8988T (cell line): ENCODE data around the gene OR2A42.
"Not testable (repeated sequence)": the region's sequence is repeated elsewhere in the genome, so short reads cannot be mapped to it uniquely, and the experiment has no call there.

Experiments used
- DNase-seq: peaks from one replicate; pipeline ENCODE4 v3.0.0; 2011

OR2A42 gene

GRCh38 chr7:144220531-144220930, 18.9 kb downstream of the OR2A42 start:
- not testable (repeated sequence) for DNase-seq

- not testable (repeated sequence) for DNase-seq
Measured at GRCh38 chr7:144219149-144219548, 20.3 kb downstream of the OR2A42 start.

GRCh38 chr7:144218581-144218980, 20.8 kb downstream of the OR2A42 start:
- DNase-seq = not testable (repeated sequence)

GRCh38 chr7:144217200-144217599, 22.2 kb downstream of the OR2A42 start:
- not testable (repeated sequence) for DNase-seq

GRCh38 chr7:144205306-144205705, 34.1 kb downstream of the OR2A42 start:
- DNase-seq = not testable (repeated sequence)

GRCh38 chr7:144203086-144203485, 36.3 kb downstream of the OR2A42 start:
- not testable (repeated sequence) for DNase-seq

GRCh38 chr7:144201978-144202377, 37.4 kb downstream of the OR2A42 start:
- DNase-seq = not testable (repeated sequence)

GRCh38 chr7:144198934-144199333, 40.5 kb downstream of the OR2A42 start:
- not testable (repeated sequence) for DNase-seq

- not testable (repeated sequence) for DNase-seq
Measured at GRCh38 chr7:144195212-144195872, 44.1 kb downstream of the OR2A42 start, which contains the start of gene ARHGEF35. TSS of gene ARHGEF35 (minus strand) at chr7:144195833. CDS start at chr7:144188383, 7,450 bp downstream.

- DNase-seq = not testable (repeated sequence)
Measured at GRCh38 chr7:144194453-144194852, 45.0 kb downstream of the OR2A42 start.

- DNase-seq = not testable (repeated sequence)
Measured at GRCh38 chr7:144193782-144194181, 45.6 kb downstream of the OR2A42 start.

- not testable (repeated sequence) for DNase-seq
Measured at GRCh38 chr7:144188578-144189171, 50.7 kb downstream of the OR2A42 start.

GRCh38 chr7:144187848-144188247, 51.6 kb downstream of the OR2A42 start:
- not testable (repeated sequence) for DNase-seq

GRCh38 chr7:144183166-144183565, 56.2 kb downstream of the OR2A42 start, which contains the start of gene CTAGE4:
TSS of gene CTAGE4 (plus strand) at chr7:144183466. CDS start at chr7:144183504, 38 bp downstream.
- not testable (repeated sequence) for DNase-seq

- DNase-seq = not testable (repeated sequence)
Measured at GRCh38 chr7:144179165-144179479, 60.3 kb downstream of the OR2A42 start.

GRCh38 chr7:144178380-144179164, 60.8 kb downstream of the OR2A42 start:
- DNase-seq = not testable (repeated sequence)
